Neural cell (in vitro differentiated cells): ENCODE measurements around the gene ZSCAN16.

Source experiments
- CTCF ChIP-seq: fragments of 450-650 bp; IDR thresholded peaks from 2 replicates; pipeline ENCODE4 v1.5.1; 2014; ENCODE audit warnings: antibody characterized with exemption, mild to moderate bottlenecking, moderate library complexity; ENCODE audit not compliant: poor library complexity, severe bottlenecking
- EZH2 ChIP-seq: fragments of 200-600, 300-800 bp; shearing (Covaris generic), sonication (generic); IDR thresholded peaks from 2 replicates; pipeline ENCODE4 v1.6.1; 2014; ENCODE audit warnings: antibody characterized with exemption, low read length, borderline replicate concordance, mild to moderate bottlenecking; ENCODE audit not compliant: insufficient read depth, poor library complexity, severe bottlenecking
- POLR2AphosphoS5 ChIP-seq: IDR thresholded peaks from 2 replicates; pipeline ENCODE4 v1.6.1; 2012
- RAD21 ChIP-seq: fragments of 450-650 bp; conservative IDR thresholded peaks from 2 replicates; pipeline ENCODE4 v1.6.1; 2014; ENCODE audit warnings: antibody characterized with exemption, mild to moderate bottlenecking, moderate library complexity
- REST ChIP-seq: IDR thresholded peaks from 2 replicates; pipeline ENCODE4 v1.6.1; 2012; ENCODE audit warnings: borderline replicate concordance
- TAF1 ChIP-seq: IDR thresholded peaks from 2 replicates; pipeline ENCODE4 v1.6.1; 2012; ENCODE audit warnings: low read depth

DNA sequence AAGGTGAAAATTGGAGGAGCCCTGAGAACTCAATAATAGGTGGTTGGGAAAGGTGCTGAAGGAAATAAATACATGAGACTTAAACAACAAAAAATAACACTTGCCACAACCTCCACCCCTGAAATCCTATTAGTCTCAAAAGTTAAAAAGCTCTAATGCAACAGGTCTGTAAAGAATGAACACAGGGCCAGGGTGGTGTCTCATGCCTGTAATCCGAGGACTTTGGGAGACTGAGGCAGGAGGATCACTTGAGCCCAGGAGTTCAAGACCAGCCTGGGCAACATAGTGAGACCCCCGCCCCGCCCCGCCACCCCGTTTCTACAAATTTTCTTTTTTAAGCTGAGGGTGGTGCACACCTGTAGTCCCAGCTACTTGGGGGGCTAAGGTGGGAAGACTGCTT lies 16.2 kb downstream of the ZSCAN16 start:
- no peak for TF ChIP-seq CTCF
- TF ChIP-seq REST = no peak
- TF ChIP-seq POLR2AphosphoS5 = no peak
- no peak for TF ChIP-seq TAF1
- TF ChIP-seq EZH2 = no peak
- TF ChIP-seq RAD21 = no peak
